Lower leg skin (tissue), 3 donors: ENCODE results near the gene ZFAND3.

Experiments
- CTCF ChIP-seq, 3 donors: fragments of 450-650 bp; IDR thresholded peaks; one replicate each; pipeline ENCODE4 v1.5.1; 2016; ENCODE audit warnings: antibody characterized with exemption in 3 of 3, mild to moderate bottlenecking in 3 of 3, moderate library complexity in 2 of 3
- POLR2A ChIP-seq, 2 donors: fragments of 450-650 bp; IDR thresholded peaks; one replicate each; pipeline ENCODE4 v1.6.1; 2016 to 2017; ENCODE audit warnings: antibody characterized with exemption in 2 of 2, mild to moderate bottlenecking in 1 of 2, moderate library complexity in 1 of 2

- TF ChIP-seq CTCF (IDR thresholded peaks at IDR 0.05) (no peak), POLR2A (IDR thresholded peaks at IDR 0.05) (no peak)
These were observed 16.7 kb upstream of the ZFAND3 start for GRCh38 chr6:37802810-37803209.
